SK-N-MC (cell line): ENCODE data around the gene ADAMTSL1.

ENCODE experiments used
- EZH2 ChIP-seq: fragments of 200-600 bp; sonication (generic); IDR thresholded peaks from one replicate; pipeline ENCODE4 v1.6.1; 2017; ENCODE audit warnings: antibody characterized with exemption
- POLR2AphosphoS5 ChIP-seq: IDR thresholded peaks from 2 replicates; pipeline ENCODE4 v1.6.1; 2012; ENCODE audit warnings: mild to moderate bottlenecking, low read depth, low read length, borderline replicate concordance

DNA sequence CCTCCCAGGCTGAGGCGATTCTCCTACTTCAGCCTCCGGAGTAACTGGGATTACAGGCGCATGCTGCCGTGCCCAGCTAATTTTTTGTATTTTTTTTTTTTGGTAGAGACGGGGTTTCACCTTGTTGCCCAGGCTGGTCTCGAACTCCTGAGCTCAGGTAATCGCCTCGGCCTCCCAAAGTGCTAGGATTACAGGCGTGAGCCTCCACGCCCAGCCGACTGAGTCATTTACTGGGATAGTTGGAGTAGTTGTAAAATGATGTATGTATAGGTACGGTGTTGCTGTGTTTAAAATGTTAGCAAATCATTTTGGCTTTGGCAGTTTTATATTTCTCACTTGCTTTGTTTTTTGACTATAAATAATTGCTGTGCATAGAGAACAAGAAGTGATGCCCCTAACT lies 209.4 kb downstream of the ADAMTSL1 start:
- TF ChIP-seq EZH2 (no peak), POLR2AphosphoS5 (no peak)
